ENCODE data around the gene PELO.

- TF ChIP-seq EP300 (IDR thresholded peaks at IDR 0.05) (no peak), POLR2A (IDR thresholded peaks at IDR 0.05; ENCODE audit: low read length) (no peak), EHMT2 (IDR thresholded peaks at IDR 0.05; ENCODE audit: low read depth) (no peak)
- TF ChIP-seq, protein P1, sequence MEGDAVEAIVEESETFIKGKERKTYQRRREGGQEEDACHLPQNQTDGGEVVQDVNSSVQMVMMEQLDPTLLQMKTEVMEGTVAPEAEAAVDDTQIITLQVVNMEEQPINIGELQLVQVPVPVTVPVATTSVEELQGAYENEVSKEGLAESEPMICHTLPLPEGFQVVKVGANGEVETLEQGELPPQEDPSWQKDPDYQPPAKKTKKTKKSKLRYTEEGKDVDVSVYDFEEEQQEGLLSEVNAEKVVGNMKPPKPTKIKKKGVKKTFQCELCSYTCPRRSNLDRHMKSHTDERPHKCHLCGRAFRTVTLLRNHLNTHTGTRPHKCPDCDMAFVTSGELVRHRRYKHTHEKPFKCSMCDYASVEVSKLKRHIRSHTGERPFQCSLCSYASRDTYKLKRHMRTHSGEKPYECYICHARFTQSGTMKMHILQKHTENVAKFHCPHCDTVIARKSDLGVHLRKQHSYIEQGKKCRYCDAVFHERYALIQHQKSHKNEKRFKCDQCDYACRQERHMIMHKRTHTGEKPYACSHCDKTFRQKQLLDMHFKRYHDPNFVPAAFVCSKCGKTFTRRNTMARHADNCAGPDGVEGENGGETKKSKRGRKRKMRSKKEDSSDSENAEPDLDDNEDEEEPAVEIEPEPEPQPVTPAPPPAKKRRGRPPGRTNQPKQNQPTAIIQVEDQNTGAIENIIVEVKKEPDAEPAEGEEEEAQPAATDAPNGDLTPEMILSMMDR (IDR thresholded peaks at IDR 0.05), result no peak
These were observed 8.9 kb upstream of the PELO start for GRCh38 chr5:52778781-52779180.
